IMR-90 (cell line): ENCODE measurements around the gene P2RY2. TPM values are rescaled to one million over a fixed set of nuclear protein-coding genes. Genes with fewer than 3 reads are reported as not detected.

Experiments used
- ATAC-seq: fragments of 200-7000 bp; cut with Tn5 transposase; 2 replicates; pipeline ENCODE4 v1.9.1; 2020; ENCODE audit warnings: low read depth, mild to moderate bottlenecking, moderate library complexity
- BruUV-seq: library from RNA; stranded (reverse); fragments of 400-500 nt; replicated peaks from 2 replicates; lab custom pipeline; 2021; lab: Mats Ljungman, UMichigan
- CTCF ChIA-PET: fragments of 300-600 bp; formaldehyde crosslinking; extraction: SDS; loops from one replicate; lab custom pipeline; 2021; ENCODE audit warnings: antibody characterized with exemption; lab: Yijun Ruan, JAX
- POLR2A ChIA-PET: fragments of 300-600 bp; sonication (Branson Sonifier 250); formaldehyde crosslinking; loops from one replicate; lab custom pipeline; 2022; ENCODE audit warnings: antibody characterized with exemption; ENCODE audit not compliant: unreplicated experiment; lab: Charles Lee
- DNase-seq: peaks from one replicate; pipeline ENCODE4 v3.0.0; 2013
- H2AFZ ChIP-seq: replicated peaks from 2 replicates; pipeline ENCODE3; 2013; ENCODE audit warnings: low read length, mild to moderate bottlenecking; ENCODE audit not compliant: poor library complexity
- H2AK5ac ChIP-seq: 2 replicates; pipeline ENCODE4 v1.6.1; 2013; ENCODE audit warnings: low read depth, low read length, inconsistent platforms
- H2AK9ac ChIP-seq: replicated peaks from 2 replicates; pipeline ENCODE3; 2013; ENCODE audit warnings: mild to moderate bottlenecking, low read depth, low read length, moderate library complexity; ENCODE audit not compliant: poor library complexity
- H2BK120ac ChIP-seq: 2 replicates; pipeline ENCODE4 v1.6.1; 2013; ENCODE audit warnings: low read depth, low read length, inconsistent platforms
- H2BK15ac ChIP-seq: 3 replicates; pipeline ENCODE4 v1.6.1; 2013; ENCODE audit warnings: low read depth, low read length, inconsistent platforms
- H2BK20ac ChIP-seq: 2 replicates; pipeline ENCODE4 v1.6.1; 2013; ENCODE audit warnings: low read depth, mild to moderate bottlenecking, inconsistent platforms, low read length, moderate library complexity
- H2BK5ac ChIP-seq: 2 replicates; pipeline ENCODE4 v1.6.1; 2013; ENCODE audit warnings: mild to moderate bottlenecking, low read depth, low read length, inconsistent platforms; ENCODE audit not compliant: poor library complexity, severe bottlenecking
- H3K14ac ChIP-seq: replicated peaks from 2 replicates; pipeline ENCODE4 v1.6.1; 2013; ENCODE audit warnings: low read depth, low read length, inconsistent platforms
- H3K18ac ChIP-seq: 2 replicates; pipeline ENCODE4 v1.6.1; 2013; ENCODE audit warnings: low read depth, low read length, control low read depth
- H3K23ac ChIP-seq: 2 replicates; pipeline ENCODE4 v1.6.1; 2013; ENCODE audit warnings: low read depth, low read length, inconsistent platforms
- H3K27ac ChIP-seq: 2 replicates; pipeline ENCODE4 v1.5.1; 2013; ENCODE audit warnings: mild to moderate bottlenecking, control low read depth, low read length; ENCODE audit not compliant: insufficient read depth
- H3K27me3 ChIP-seq: 2 replicates; pipeline ENCODE4 v1.6.1; 2013; ENCODE audit warnings: low read length; ENCODE audit not compliant: control insufficient read depth, insufficient read depth
- H3K36me3 ChIP-seq: 2 replicates; pipeline ENCODE4 v1.6.1; 2013; ENCODE audit warnings: low read length, mixed read lengths; ENCODE audit not compliant: control insufficient read depth, insufficient read depth
- H3K4ac ChIP-seq: 2 replicates; pipeline ENCODE4 v1.6.1; 2013; ENCODE audit warnings: low read depth, low read length, inconsistent platforms
- H3K4me1 ChIP-seq: 2 replicates; pipeline ENCODE4 v1.6.1; 2013; ENCODE audit warnings: low read length, mixed read lengths; ENCODE audit not compliant: control insufficient read depth, insufficient read depth
- H3K4me2 ChIP-seq: 2 replicates; pipeline ENCODE4 v1.6.1; 2013; ENCODE audit warnings: low read depth, mild to moderate bottlenecking, control low read depth, low read length, moderate library complexity
- H3K4me3 ChIP-seq: 2 replicates; pipeline ENCODE4 v1.5.1; 2013; ENCODE audit warnings: low read depth, mild to moderate bottlenecking, control low read depth, low read length, moderate library complexity; ENCODE audit not compliant: insufficient read depth
- H3K56ac ChIP-seq: 2 replicates; pipeline ENCODE4 v1.6.1; 2013; ENCODE audit warnings: low read length, inconsistent platforms; ENCODE audit not compliant: insufficient read depth; ENCODE audit errors: extremely low read depth
- H3K79me1 ChIP-seq, 2 experiments: 2 replicates each; pipeline ENCODE4 v1.6.1; 2013; ENCODE audit warnings: low read length in 2 of 2, inconsistent platforms in 1 of 2, low read depth in 1 of 2
- H3K9ac ChIP-seq: 2 replicates; pipeline ENCODE4 v1.6.1; 2013; ENCODE audit warnings: low read depth, low read length, control low read depth
- H3K9me1 ChIP-seq: 2 replicates; pipeline ENCODE4 v1.6.1; 2013; ENCODE audit warnings: low read length, inconsistent platforms; ENCODE audit not compliant: insufficient read depth
- H3K9me3 ChIP-seq: 2 replicates; pipeline ENCODE4 v1.6.1; 2013; ENCODE audit warnings: low read length; ENCODE audit not compliant: control insufficient read depth, insufficient read depth
- H4K20me1 ChIP-seq: 2 replicates; pipeline ENCODE4 v1.6.1; 2013; ENCODE audit warnings: low read length, inconsistent platforms; ENCODE audit not compliant: insufficient read depth
- H4K5ac ChIP-seq: 2 replicates; pipeline ENCODE4 v1.6.1; 2013; ENCODE audit warnings: mild to moderate bottlenecking, low read depth, low read length, control low read depth
- H4K8ac ChIP-seq, 2 experiments: 2 replicates each; pipeline ENCODE4 v1.6.1; 2013; ENCODE audit warnings: low read depth in 2 of 2, low read length in 2 of 2, control low read depth in 1 of 2, inconsistent platforms in 1 of 2
- H4K91ac ChIP-seq: 2 replicates; pipeline ENCODE4 v1.6.1; 2013; ENCODE audit warnings: low read depth, low read length, inconsistent platforms; ENCODE audit not compliant: insufficient read depth
- BHLHE40 ChIP-seq: fragments of 150-350 bp; IDR thresholded peaks from 2 replicates; pipeline ENCODE4 v1.6.1; 2016; ENCODE audit warnings: mild to moderate bottlenecking, low read depth, low read length
- CEBPB ChIP-seq: IDR thresholded peaks from 2 replicates; pipeline ENCODE4 v1.6.1; 2012; ENCODE audit warnings: low read depth, low read length, improper control_type of control experiment
- CHD1 ChIP-seq: IDR thresholded peaks from 2 replicates; pipeline ENCODE4 v1.6.1; 2012; ENCODE audit warnings: low read depth, low read length, improper control_type of control experiment
- ELK1 ChIP-seq: fragments of 150-350 bp; IDR thresholded peaks from 2 replicates; pipeline ENCODE4 v1.6.1; 2016; ENCODE audit warnings: low read depth, mild to moderate bottlenecking, low read length, moderate library complexity, borderline replicate concordance
- RAD21 ChIP-seq: IDR thresholded peaks from 2 replicates; pipeline ENCODE4 v1.6.1; 2012; ENCODE audit warnings: low read length, improper control_type of control experiment
- RFX5 ChIP-seq: IDR thresholded peaks from 2 replicates; pipeline ENCODE4 v1.8.0; 2012; ENCODE audit warnings: low read depth, mild to moderate bottlenecking, low read length, moderate library complexity
- WGBS, 2 experiments: methylation state at CpG; one replicate each; pipeline versions ENCODE4 v1.1.5 to v1.1.7; 2013; ENCODE audit warnings: missing lambda C conversion rate in 2 of 2; ENCODE audit not compliant: insufficient read length in 1 of 2; ENCODE audit errors: extremely low coverage in 2 of 2; 5-methylcytosine and 5-hydroxymethylcytosine counted together
- dilution Hi-C: fragments of 300-500 bp; cut with HindIII; formaldehyde crosslinking; loops from one replicate; pipeline ENCODE4 v1.14.3; 2018; ENCODE audit warnings: low sequenced_read_pairs; ENCODE audit not compliant: unreplicated experiment
- in situ Hi-C: fragments of 300-500 bp; cut with MboI; formaldehyde crosslinking; loops from 3 replicates; pipeline ENCODE4 v1.14.3; 2019; ENCODE audit warnings: low sequenced_read_pairs, inconsistent platforms, mixed read lengths
- intact Hi-C: fragments of 100-400 bp; cut with micrococcal nuclease; formaldehyde crosslinking; loops from 2 replicates; pipeline ENCODE4 v1.10.0; 2022
- polyA plus RNA-seq, 3 experiments: library from polyadenylated mRNA; depleted of rRNA; stranded (reverse); fragments of >200 nt; gene quantifications; 2 replicates each; pipeline ENCODE4 v1.2.3, GENCODE V29; 2012; ENCODE audit warnings: low replicate concordance in 1 of 3
- total RNA-seq: library from RNA; depleted of rRNA; stranded (reverse); fragments of >200 nt; gene quantifications from 2 replicates; pipeline ENCODE4 v1.2.3, GENCODE V29; 2012

Gene P2RY2
- total and polyA plus RNA-seq, 2 of the 4 experiments (the other 2 are of a cell fraction) = not detected

- Histone ChIP-seq H2BK5ac (peak overlapping the region; percentile 19), H3K23ac (no peak overlapping the region), H3K9me3 (no peaks in the 10 kb centered on the region), H3K14ac (no peak overlapping the region; the same call in 1 of the 2 replicates), H4K91ac (peak overlapping the region; percentile 20), H2BK120ac (peak overlapping the region; percentile 57; the same call in 1 of the 2 replicates), H3K36me3 (no peaks in the 10 kb centered on the region), H3K18ac (no peak overlapping the region), H2BK20ac (no peak overlapping the region), H3K4me2 (no peak overlapping the region), H2AFZ (peak overlapping the region; percentile 78), H3K4me3 (no peak overlapping the region), H3K27me3 (no peaks in the 10 kb centered on the region), H3K4ac (peak overlapping the region; percentile 69), H2BK15ac (no peak overlapping the region), H3K9ac (no peak overlapping the region), H3K9me1 (peaks cover 14% of the 10 kb centered on the region), H3K27ac (no peak overlapping the region), H3K4me1 (peaks cover 14% of the 10 kb centered on the region), H4K5ac (peak overlapping the region; percentile 55; the same call in 1 of the 2 replicates), H4K8ac (peak overlapping the region; percentile 51 to 65; a peak in 1 of 4 replicates), H2AK9ac (peak overlapping the region; percentile 7), H2AK5ac (peak overlapping the region; percentile 53), H4K20me1 (no peaks in the 10 kb centered on the region), H3K79me1 (no peaks in the 10 kb centered on the region), H3K56ac (no peak overlapping the region)
- in situ Hi-C loops (loop anchor here (5.0 kb wide), 1 partner anchor 413 kb away; no protein-coding TSS in a partner anchor), intact Hi-C loops (loop anchor here (1.0 kb wide), 1 partner anchor 409 kb away; no protein-coding TSS in a partner anchor), dilution Hi-C loops (no loop called here)
- POLR2A ChIA-PET = no interaction called here
- ATAC-seq (no peak), DNase-seq (peak; percentile 72)
- BruUV-seq = no TSS peak
- WGBS, 2 experiments = 79% methylated on average over 3 of the region's 4 CpGs; no CpG with 5 or more reads in 1 of the 2 experiments
- TF ChIP-seq ELK1 (no peak), RFX5 (no peak), CEBPB (peak; percentile 68), BHLHE40 (peak; percentile 93), RAD21 (no peak), CHD1 (no peak)
- CTCF ChIA-PET = interaction anchor here (0.9 kb wide), 1 partner anchor 54 kb away, joined by 3 read pairs; no protein-coding TSS in a partner anchor
These were observed 22.2 kb downstream of the P2RY2 start for GRCh38 chr11:73240190-73240781.
